HG03571 (cell line): ENCODE data around the gene ACOX2.
A peak's percentile ranks its signal among the peaks of the same experiment; 100 is the strongest.

Experiments
- ATAC-seq: cut with Tn5 transposase; IDR thresholded peaks from one replicate; pipeline ENCODE4 v1.9.1; 2021; ENCODE audit not compliant: unreplicated experiment

The ACOX2 gene

GRCh38 chr3:58514405-58514804, 22.6 kb downstream of the ACOX2 start:
- ATAC-seq = no peak

DNA sequence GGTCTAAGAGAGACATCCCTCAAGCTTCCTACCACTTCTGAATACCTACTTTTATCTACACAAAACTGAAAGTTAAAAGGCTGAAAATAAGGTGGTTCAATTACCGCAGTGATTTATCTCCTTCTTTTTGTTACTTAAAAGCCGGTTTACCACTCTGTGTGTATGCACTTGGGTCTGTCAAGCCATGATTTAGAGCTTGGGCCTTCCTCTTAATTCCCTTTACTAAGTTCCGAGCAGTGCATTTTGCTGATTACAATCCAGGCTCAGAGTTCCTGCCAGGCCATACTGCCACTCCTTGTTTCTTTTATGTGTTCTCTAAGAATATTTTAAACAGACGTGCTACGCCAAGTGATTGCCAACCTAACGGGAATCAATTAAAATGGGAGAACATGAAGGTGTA, 28.6 kb downstream of the ACOX2 start:
- no peak for ATAC-seq

GRCh38 chr3:58507356-58508078, 29.5 kb downstream of the ACOX2 start:
- no peak for ATAC-seq

GRCh38 chr3:58502872-58503271, 34.1 kb downstream of the ACOX2 start:
- ATAC-seq = no peak

GRCh38 chr3:58497097-58497496, 39.9 kb downstream of the ACOX2 start:
- no peak for ATAC-seq

DNA sequence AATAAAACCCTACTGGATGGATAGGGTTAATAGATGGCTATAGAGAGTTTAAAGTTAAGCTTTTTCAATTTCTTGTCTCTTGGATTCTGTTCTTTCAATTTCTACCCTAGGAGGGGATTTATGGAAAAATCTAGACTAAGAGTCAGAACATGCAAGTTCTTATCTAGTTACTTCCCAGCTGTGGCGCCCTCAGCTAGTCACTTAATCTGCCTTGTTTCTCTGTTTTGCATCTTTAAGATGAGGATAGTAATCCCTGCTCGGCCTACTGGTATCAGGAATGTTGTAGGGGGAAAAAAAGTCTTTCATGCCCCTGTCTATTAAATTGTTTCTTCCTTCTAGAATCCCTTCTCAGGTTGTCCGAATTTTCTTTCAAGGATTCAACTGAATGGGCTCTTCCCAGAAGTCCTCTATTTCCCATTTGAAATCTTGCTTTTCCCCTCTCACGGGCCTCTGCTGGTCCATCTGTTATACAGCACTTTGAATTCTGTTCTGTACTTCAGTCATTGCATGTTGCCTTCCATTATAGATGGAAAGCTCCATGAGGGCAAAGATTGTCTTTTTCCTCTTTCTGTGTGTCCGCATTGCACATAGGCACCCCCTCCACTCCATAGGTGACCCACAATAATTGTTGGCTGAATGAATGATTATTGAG, 40.7 kb downstream of the ACOX2 start:
- ATAC-seq = no peak

DNA sequence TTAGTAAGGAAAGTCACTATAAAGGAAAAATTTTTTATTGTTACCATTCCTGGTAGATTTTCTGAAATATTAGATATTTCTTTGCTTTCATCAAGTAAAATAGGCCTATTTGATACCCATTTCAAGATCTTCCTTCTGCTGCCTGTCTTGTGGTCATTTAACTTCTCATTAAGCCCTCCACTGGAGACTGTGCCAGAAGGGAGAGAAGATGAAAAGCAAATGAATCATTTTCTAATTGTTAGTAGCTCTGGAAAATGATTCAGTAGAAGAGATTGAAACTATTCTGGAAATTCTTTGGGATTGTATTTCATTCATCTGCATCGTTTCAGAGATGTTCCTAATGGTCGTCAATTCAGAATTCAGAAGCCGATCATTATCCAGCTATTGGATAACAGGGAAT, 41.9 kb downstream of the ACOX2 start:
- no peak for ATAC-seq

- no peak for ATAC-seq
These were observed 42.9 kb downstream of the ACOX2 start for GRCh38 chr3:58494107-58494506.

DNA sequence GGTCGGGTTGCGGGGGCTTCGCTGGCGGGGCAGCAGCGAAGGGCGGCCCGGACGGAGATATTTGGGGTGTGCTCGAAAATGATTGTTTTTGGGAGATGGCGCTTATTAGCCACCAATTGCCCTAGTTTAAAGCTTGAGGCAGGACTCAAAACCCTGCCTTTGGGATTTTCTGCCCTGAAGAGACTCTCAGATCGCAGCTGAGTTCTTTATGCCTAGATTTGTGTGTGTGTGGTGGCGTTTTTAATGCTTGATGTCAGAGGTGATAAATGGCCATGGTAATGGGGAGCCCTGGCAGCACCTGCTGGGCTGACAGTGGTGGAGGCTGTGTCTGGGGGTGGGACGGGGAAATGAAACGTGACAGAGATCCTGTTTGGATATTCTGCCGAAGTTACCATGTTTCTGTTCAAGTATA, 44.5 kb downstream of the ACOX2 start:
- no peak for ATAC-seq

DNA sequence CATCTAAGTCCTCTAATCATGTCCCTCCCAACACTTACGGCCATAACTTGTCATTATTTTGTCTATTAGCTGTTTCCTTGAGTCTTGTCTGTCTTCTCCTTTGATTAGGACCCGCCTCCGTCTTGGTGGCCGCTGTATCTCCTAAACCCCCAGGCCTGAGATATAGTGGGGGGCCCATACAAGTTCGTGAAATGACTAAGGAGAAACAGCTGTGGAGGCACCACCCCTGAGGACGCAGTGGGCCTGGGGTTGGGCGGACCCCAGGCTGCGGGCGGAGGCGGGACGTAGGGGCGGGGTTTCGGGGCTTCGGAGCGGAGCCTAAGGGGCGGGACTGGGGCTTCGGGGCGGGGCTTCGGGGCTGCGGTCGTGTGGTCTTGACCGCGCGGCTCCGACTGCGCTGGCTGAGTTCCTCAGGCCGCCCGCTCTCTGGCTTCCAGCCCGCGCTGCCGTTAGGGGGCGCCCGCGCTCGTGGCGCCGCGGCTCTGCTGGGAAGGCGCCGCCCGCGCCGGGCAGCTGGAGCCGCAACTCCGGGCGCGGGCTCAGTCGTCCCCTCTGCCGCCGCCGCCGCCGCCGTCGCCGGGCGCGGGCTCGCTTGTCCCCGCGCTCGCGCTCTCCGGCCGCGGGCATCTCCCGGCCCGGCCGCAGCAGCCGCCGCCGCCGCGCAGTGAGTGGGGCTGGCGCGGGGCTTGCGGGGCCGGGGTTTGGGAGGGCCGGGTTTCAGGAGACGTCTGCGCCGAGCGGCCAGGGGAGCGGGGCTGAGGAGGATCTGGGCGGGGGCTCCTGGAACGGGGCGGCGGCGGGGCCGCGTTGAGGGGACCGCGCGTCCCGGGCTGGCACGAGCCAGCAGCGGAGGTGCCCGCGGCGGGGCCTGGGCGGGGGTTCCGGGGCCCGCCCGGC, 45.2 kb downstream of the ACOX2 start, which contains the start of gene KCTD6:
Gene KCTD6, plus strand, starts transcription at position 591 of the 897 bp plus-strand sequence. CDS start 6,660 bp downstream, outside the sequence.
- ATAC-seq = peak; percentile 93

- no peak for ATAC-seq
These were observed 46.0 kb downstream of the ACOX2 start for GRCh38 chr3:58490860-58491501.

DNA sequence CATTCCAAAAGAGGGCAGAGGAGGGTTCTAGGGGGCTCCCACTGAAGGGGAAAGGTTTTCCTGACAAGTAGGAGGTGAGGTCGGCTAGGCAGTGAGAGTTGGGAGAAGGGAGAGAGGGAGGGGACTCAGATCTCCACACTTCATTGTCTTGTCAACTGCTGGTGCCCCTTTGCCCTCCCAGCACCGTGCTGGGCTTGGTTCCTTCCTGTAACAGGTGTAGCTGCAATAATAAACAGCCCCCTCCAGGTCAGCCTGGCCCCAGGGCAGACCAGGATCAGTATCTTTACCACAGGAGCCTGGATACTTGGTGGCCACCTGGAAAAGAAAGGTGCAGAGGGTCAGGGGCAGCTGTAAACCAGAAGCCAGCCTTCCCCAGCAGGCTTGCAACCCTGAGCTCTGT, 48.0 kb downstream of the ACOX2 start:
- no peak for ATAC-seq

- no peak for ATAC-seq
These were observed 49.7 kb downstream of the ACOX2 start for GRCh38 chr3:58487140-58487886.

DNA sequence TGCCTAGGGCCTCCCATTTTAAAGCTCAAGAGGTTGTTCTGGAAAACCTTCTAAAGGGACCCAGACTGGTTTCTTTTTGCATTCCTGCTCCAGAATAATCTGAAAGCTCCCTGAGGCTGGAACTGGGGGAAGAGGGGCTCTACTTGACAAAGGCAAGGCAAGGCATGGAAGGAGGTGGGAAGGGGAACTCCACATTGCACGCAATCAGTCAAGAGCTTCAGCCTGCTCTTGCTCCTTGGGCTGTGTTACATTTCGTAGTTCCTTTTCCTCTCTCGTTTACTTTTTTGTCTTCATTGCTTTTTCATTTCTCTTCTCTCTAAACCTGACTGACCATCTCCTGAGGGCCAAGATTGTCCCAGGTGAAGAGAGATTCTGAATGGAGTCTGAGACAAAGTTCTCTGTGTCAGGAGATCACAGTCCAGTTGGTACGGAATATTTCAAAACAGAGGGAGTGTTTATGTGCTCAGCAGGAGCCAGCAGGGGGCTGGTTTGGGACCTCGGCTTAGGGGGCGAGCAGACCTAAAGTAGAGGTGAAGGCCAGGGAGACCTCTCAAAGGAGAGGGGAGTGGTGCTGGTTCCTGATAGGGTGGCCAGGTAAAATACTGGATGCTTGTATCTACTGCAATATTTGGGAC, 51.1 kb downstream of the ACOX2 start:
- no peak for ATAC-seq

- no peak for ATAC-seq
These were observed 52.3 kb downstream of the ACOX2 start for GRCh38 chr3:58484722-58485069.

DNA sequence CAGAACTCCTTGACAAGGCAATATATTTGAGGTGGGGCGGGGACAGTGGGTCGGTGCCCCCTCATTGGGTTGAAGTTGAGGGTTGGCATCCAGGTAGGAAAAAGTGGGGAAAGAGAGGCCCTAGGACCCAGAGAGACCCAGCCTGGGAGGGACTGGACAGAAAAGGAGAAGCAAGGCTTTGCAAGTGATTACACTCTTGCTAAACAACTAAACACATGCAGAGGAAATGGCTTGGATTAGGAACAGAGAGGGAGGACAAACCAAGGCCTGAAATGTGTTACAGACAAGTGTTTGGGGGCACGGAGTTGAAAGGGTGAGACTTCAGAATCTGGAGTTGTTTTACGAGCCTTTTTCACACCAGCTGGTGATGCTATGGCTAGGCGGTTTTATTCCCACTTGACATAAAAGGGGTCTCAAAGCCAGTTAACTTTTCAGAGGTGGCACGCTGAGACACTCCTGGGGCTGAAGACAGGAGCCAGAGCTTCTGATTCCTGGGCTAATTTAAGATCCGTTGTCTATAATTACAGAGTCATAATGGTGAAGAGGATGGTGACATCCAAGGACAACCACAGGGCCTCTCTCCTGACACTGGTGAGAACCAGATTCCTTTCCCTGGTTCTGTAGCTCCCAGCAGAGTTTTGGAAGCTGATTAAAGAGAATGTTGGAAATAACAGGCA, 52.8 kb downstream of the ACOX2 start:
- ATAC-seq = no peak

DNA sequence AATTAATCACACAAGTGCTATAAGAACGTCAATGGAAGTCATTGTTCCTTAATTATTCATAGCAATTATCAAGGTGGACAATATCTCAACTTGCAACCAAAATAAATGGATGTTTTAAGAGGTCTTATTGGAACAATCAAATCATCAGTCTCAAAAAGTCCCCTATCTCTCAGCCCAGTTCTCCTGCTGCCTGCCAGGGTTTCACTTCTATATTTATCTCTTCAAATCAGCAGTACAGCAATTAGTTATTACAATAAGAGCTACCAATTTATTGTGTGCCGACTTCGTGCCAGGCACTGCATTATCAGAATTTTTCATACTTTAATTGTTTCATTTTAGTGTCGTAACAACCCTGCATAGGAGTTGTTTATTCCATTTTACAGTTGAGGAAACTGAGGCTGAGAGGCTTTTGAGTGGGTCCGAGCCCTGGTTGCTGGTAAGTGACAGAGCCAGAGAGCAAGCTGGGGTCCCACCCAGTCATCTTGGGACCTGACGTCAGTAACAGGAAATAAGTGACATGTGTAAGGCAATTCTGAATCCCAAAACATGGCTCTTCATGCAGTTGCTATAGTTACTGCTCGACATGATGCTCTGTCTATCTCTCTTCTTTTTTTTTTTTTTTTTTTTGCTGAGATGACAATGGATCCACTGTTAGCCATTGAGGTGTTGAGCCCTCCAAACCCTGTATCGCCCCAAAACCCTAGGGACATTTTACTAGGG, 53.9 kb downstream of the ACOX2 start:
- no peak for ATAC-seq

GRCh38 chr3:58480309-58480708, 56.7 kb downstream of the ACOX2 start:
- ATAC-seq = no peak

- no peak for ATAC-seq
These were observed 58.2 kb downstream of the ACOX2 start for GRCh38 chr3:58478781-58479180.
